Testis (tissue), 3 donors: ENCODE results near the gene MOB1A. TPM values are rescaled to one million over a fixed set of nuclear protein-coding genes. Genes with fewer than 3 reads are reported as not detected.

Experiments
- DNase-seq: peaks from one replicate; pipeline ENCODE4 v3.0.0-alpha.2; 2019
- H3K27ac ChIP-seq, 2 donors: fragments of 200-600 bp; sonication (generic); one replicate each; pipeline ENCODE4 v1.5.1; 2019
- H3K27me3 ChIP-seq: fragments of 200-600 bp; sonication (generic); one replicate; pipeline ENCODE4 v1.5.1; 2019
- H3K36me3 ChIP-seq: fragments of 200-600 bp; sonication (generic); one replicate; pipeline ENCODE4 v1.5.1; 2017; ENCODE audit warnings: low read depth; ENCODE audit errors: missing control alignments
- H3K4me1 ChIP-seq: fragments of 200-600 bp; sonication (generic); one replicate; pipeline ENCODE4 v1.5.1; 2019
- H3K4me3 ChIP-seq, 2 donors: fragments of 200-600 bp; sonication (generic); one replicate each; pipeline ENCODE4 v1.5.1; 2017 to 2019
- H3K9me3 ChIP-seq: fragments of 200-600 bp; sonication (generic); one replicate; pipeline ENCODE4 v1.5.1; 2017
- POLR2A ChIP-seq: fragments of 450-650 bp; IDR thresholded peaks from one replicate; pipeline ENCODE4 v1.6.1; 2017; ENCODE audit warnings: antibody characterized with exemption, mild to moderate bottlenecking, moderate library complexity
- WGBS, 2 donors: methylation state at CpG; one replicate each; pipeline ENCODE4 v1.1.5; 2018; 5-methylcytosine and 5-hydroxymethylcytosine counted together
- intact Hi-C: fragments of 100-400 bp; cut with DNase I; formaldehyde crosslinking; loops from one replicate; pipeline ENCODE4 v1.15.1; 2023; ENCODE audit warnings: low total_unique reads
- polyA plus RNA-seq: library from polyadenylated mRNA; stranded (reverse); fragments of 350-450 nt; fragmentation: Illumina TruSeq; extraction: RNeasy Lipid Tissue Mini Kit (QIAGEN cat#74804); gene quantifications from one replicate; pipeline ENCODE4 v1.2.3, GENCODE V29; 2014; ENCODE audit warnings: low read depth, low replicate concordance; ENCODE audit not compliant: insufficient read depth
- total RNA-seq, 2 donors: library from RNA; depleted of rRNA; stranded (reverse); fragments of >200 nt; gene quantifications; one replicate each; pipeline ENCODE4 v1.2.3, GENCODE V29; 2016
- TF ChIP-seq, protein P1 (sequence below), 3 experiments: fragments of 450-650 bp in 2 of 3; fragments of 200-600 bp in 1 of 3; sonication (generic) in 1 of 3; IDR thresholded peaks; one replicate each; pipeline ENCODE4 v1.5.1; 2016 to 2019; ENCODE audit warnings: antibody characterized with exemption in 3 of 3, mild to moderate bottlenecking in 2 of 3, moderate library complexity in 1 of 3

The MOB1A gene
- total and polyA plus RNA-seq, 3 donors from 2014 or later, result 66.0 to 73.9 (median 66.4) TPM

DNA sequence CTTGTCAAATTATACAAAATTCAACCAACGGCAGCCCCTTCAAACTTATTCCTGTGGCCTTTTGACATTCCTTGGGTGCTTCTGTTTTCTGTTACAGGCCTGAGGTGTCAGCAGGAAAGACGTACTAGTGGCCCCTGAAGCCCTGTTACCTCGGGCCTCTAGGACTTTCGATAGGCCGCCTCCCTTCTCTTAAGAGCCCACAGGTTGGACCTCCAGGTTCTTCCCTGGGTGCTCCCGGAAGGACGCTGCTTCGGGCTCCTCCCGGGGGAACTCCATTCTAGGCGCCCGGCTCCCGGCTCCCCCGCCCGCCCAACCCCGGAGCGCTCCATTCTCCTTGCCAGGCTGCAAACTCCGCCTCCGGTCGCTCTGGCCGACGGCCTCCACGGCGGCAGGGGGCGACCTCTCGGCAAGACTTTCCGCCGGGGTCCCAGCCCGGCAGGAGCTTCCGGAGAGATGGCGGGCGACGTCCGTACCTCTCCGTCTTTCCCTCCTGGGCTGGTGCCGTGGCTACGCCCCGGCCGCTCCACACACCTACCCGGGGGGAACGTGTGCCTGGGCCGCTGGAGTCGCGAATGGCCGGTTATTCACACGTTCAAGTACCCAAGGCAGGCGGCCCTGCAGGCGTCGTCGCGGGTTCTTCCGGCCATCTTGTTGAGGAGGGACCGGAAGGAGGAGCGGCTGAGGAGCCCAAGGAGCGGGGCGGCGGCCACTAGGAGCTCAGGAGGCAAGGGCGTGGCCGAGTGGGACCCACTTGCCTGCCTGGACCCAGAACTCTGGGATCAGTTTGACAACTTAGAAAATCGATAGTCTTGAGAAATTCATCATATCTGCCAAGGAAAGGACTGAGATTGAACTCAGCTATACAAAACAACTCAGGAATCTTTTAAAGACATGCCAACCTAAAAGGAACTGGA lies 58.5 kb downstream of the MOB1A start:
- 3 to 5% methylated on average over 25 to 45 of the region's 59 CpGs for WGBS, 2 donors
- intact Hi-C loops, result no loop called here
- TF ChIP-seq POLR2A, result no peak
- TF ChIP-seq, protein P1, sequence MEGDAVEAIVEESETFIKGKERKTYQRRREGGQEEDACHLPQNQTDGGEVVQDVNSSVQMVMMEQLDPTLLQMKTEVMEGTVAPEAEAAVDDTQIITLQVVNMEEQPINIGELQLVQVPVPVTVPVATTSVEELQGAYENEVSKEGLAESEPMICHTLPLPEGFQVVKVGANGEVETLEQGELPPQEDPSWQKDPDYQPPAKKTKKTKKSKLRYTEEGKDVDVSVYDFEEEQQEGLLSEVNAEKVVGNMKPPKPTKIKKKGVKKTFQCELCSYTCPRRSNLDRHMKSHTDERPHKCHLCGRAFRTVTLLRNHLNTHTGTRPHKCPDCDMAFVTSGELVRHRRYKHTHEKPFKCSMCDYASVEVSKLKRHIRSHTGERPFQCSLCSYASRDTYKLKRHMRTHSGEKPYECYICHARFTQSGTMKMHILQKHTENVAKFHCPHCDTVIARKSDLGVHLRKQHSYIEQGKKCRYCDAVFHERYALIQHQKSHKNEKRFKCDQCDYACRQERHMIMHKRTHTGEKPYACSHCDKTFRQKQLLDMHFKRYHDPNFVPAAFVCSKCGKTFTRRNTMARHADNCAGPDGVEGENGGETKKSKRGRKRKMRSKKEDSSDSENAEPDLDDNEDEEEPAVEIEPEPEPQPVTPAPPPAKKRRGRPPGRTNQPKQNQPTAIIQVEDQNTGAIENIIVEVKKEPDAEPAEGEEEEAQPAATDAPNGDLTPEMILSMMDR (IDR thresholded peaks at IDR 0.05), result peak; percentile 45 to 82 (median 63)
- Histone ChIP-seq H3K9me3 (no peaks in the 10 kb centered on the region), H3K4me1 (peaks cover 5% of the 10 kb centered on the region), H3K27me3 (no peaks in the 10 kb centered on the region), H3K4me3 (peak overlapping the region; percentile 76 to 85), H3K27ac (peak overlapping the region; percentile 89), H3K36me3 (no peaks in the 10 kb centered on the region)
- DNase-seq, result peak; percentile 90

DNA sequence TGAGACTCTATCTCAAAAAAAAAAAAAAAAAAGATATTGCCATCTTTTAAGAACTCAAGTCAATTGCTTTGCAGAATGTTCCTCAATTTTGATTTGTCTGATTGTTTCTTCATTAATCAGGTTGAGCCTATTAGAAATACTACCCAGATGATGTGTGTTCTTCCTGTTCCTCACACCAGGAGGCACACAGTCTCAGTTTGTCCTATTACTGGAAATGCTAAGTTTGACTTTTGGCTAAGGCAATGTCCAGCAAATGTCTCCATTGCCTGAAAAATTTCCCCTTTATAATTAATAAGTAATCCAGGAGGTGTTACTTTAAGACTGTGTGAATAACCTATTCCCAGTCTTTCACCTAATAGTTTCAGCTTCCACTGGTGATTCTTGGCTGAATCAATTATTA lies 59.3 kb downstream of the MOB1A start:
- Histone ChIP-seq H3K9me3 (no peaks in the 10 kb centered on the region), H3K27me3 (no peaks in the 10 kb centered on the region), H3K4me1 (peaks cover 5% of the 10 kb centered on the region), H3K4me3 (peak overlapping the region in 1 of 2 donors; percentile 76), H3K36me3 (no peaks in the 10 kb centered on the region), H3K27ac (no peak overlapping the region)
- TF ChIP-seq, protein P1 (IDR thresholded peaks at IDR 0.05), result no peak
- no peak for TF ChIP-seq POLR2A
- intact Hi-C loops, result no loop called here
- no peak for DNase-seq

DNA sequence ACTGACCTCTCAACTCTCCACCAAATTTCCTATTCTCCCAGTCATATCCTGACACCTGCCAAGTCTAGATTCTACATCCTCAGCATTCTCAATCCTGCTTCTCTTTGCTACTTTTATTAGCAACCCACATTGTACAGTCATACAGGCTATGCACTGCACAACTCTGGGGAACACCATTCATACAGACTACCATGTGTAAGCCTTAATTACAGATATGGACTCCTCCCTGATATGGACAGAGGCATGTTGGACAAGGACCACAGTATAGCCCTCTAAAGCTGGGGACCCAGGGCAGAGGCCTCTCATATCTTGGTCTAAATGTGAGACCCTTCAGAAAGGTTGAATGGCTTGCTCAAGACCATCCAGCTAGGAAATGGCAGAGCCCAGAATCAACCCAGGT lies 67.3 kb downstream of the MOB1A start:
- Histone ChIP-seq H3K27me3 (no peaks in the 10 kb centered on the region), H3K36me3 (no peaks in the 10 kb centered on the region), H3K27ac (no peak overlapping the region), H3K4me3 (no peak overlapping the region), H3K9me3 (no peaks in the 10 kb centered on the region), H3K4me1 (no peaks in the 10 kb centered on the region)
- no peak for TF ChIP-seq POLR2A
- TF ChIP-seq, protein P1 (IDR thresholded peaks at IDR 0.05), result no peak
- no peak for DNase-seq
- intact Hi-C loops, result no loop called here

- no peaks in the 10 kb centered on the region for H3K4me1 ChIP-seq
- 79 to 89% methylated on average over 3 of the region's 3 CpGs for WGBS, 2 donors
- H3K27me3 ChIP-seq, result no peaks in the 10 kb centered on the region
- no peak for DNase-seq
- TF ChIP-seq, protein P1 (IDR thresholded peaks at IDR 0.05), result no peak
- TF ChIP-seq POLR2A, result no peak
- no peak overlapping the region for H3K4me3 ChIP-seq
- H3K9me3 ChIP-seq, result no peaks in the 10 kb centered on the region
- intact Hi-C loops, result no loop called here
- no peaks in the 10 kb centered on the region for H3K36me3 ChIP-seq
- H3K27ac ChIP-seq, result no peak overlapping the region
These were observed 68.1 kb downstream of the MOB1A start for GRCh38 chr2:74110537-74110936.

DNA sequence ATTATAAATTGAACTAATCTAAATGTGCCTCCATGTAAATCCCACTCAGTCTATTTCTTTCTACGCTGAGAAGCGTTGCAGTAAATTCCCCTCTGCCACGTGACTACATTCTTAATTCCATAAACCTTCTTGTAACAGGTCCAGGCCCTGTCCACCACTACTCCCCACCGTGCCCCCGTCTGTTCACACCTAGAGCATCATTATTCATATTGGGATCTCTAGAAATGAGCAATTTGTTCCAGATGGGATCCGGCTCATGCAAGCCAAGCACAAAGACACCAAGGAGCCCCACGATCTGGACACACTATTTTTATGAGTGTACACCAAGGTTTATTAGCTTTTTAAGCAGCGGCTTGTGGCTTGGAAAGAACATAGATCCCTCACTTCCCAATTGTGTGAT lies 69.1 kb downstream of the MOB1A start:
- intact Hi-C loops, result loop anchor here (10.0 kb wide), 1 partner anchor 145 kb away; no protein-coding TSS in a partner anchor
- no peak for DNase-seq
- H3K9me3 ChIP-seq, result no peaks in the 10 kb centered on the region
- no peak overlapping the region for H3K27ac ChIP-seq
- no peak for TF ChIP-seq POLR2A
- TF ChIP-seq, protein P1 (IDR thresholded peaks at IDR 0.05), result no peak
- no peak overlapping the region for H3K4me3 ChIP-seq
- no peaks in the 10 kb centered on the region for H3K4me1 ChIP-seq
- H3K36me3 ChIP-seq, result no peaks in the 10 kb centered on the region
- no peaks in the 10 kb centered on the region for H3K27me3 ChIP-seq
- WGBS, 2 donors, result 91 to 92% methylated on average over 8 of the region's 8 CpGs
